ENCODE data around the gene HRK.

The HRK gene

GRCh38 chr12:116864371-116865160, 16.7 kb downstream of the HRK start:
- Histone ChIP-seq H3K27ac (ENCODE audit: low read depth, low read length) (no peak overlapping the region), H3K27me3 (ENCODE audit: control insufficient read depth, insufficient read depth, low read length) (no peaks in the 10 kb centered on the region), H3K4me3 (ENCODE audit: low read depth, low read length) (no peak overlapping the region), H3K9ac (ENCODE audit: low read length) (no peak overlapping the region), H3K9me3 (ENCODE audit: control insufficient read depth, insufficient read depth, low read depth, low read length) (no peaks in the 10 kb centered on the region), H3K36me3 (ENCODE audit: control insufficient read depth, insufficient read depth, low read length) (no peaks in the 10 kb centered on the region), H3K4me1 (ENCODE audit: control insufficient read depth, insufficient read depth, low read length) (no peaks in the 10 kb centered on the region)

GRCh38 chr12:116863275-116863767, 17.9 kb downstream of the HRK start:
- Histone ChIP-seq H3K4me1 (ENCODE audit: control insufficient read depth, insufficient read depth, low read length) (no peaks in the 10 kb centered on the region), H3K27ac (ENCODE audit: low read depth, low read length) (no peak overlapping the region), H3K9me3 (ENCODE audit: control insufficient read depth, insufficient read depth, low read depth, low read length) (no peaks in the 10 kb centered on the region), H3K9ac (ENCODE audit: low read length) (no peak overlapping the region), H3K36me3 (ENCODE audit: control insufficient read depth, insufficient read depth, low read length) (no peaks in the 10 kb centered on the region), H3K27me3 (ENCODE audit: control insufficient read depth, insufficient read depth, low read length) (no peaks in the 10 kb centered on the region), H3K4me3 (ENCODE audit: low read depth, low read length) (no peak overlapping the region)

- no peak overlapping the region for H3K27ac ChIP-seq (ENCODE audit: low read depth, low read length)
- no peak overlapping the region for H3K4me3 ChIP-seq (ENCODE audit: low read depth, low read length)
- H3K36me3 ChIP-seq (ENCODE audit: control insufficient read depth, insufficient read depth, low read length) = no peaks in the 10 kb centered on the region
- no peaks in the 10 kb centered on the region for H3K27me3 ChIP-seq (ENCODE audit: control insufficient read depth, insufficient read depth, low read length)
- H3K9ac ChIP-seq (ENCODE audit: low read length) = no peak overlapping the region
- H3K4me1 ChIP-seq (ENCODE audit: control insufficient read depth, insufficient read depth, low read length) = no peaks in the 10 kb centered on the region
- no peaks in the 10 kb centered on the region for H3K9me3 ChIP-seq (ENCODE audit: control insufficient read depth, insufficient read depth, low read depth, low read length)
These were observed 19.1 kb downstream of the HRK start for GRCh38 chr12:116862167-116862566.

- H3K27ac ChIP-seq (ENCODE audit: low read depth, low read length) = no peak overlapping the region
- no peaks in the 10 kb centered on the region for H3K4me1 ChIP-seq (ENCODE audit: control insufficient read depth, insufficient read depth, low read length)
- no peaks in the 10 kb centered on the region for H3K27me3 ChIP-seq (ENCODE audit: control insufficient read depth, insufficient read depth, low read length)
- no peaks in the 10 kb centered on the region for H3K9me3 ChIP-seq (ENCODE audit: control insufficient read depth, insufficient read depth, low read depth, low read length)
- H3K9ac ChIP-seq (ENCODE audit: low read length) = no peak overlapping the region
- H3K4me3 ChIP-seq (ENCODE audit: low read depth, low read length) = no peak overlapping the region
- H3K36me3 ChIP-seq (ENCODE audit: control insufficient read depth, insufficient read depth, low read length) = no peaks in the 10 kb centered on the region
These were observed 19.9 kb downstream of the HRK start for GRCh38 chr12:116861320-116861719.

GRCh38 chr12:116860263-116860662, 21.0 kb downstream of the HRK start:
- no peak overlapping the region for H3K4me3 ChIP-seq (ENCODE audit: low read depth, low read length)
- no peaks in the 10 kb centered on the region for H3K27me3 ChIP-seq (ENCODE audit: control insufficient read depth, insufficient read depth, low read length)
- H3K36me3 ChIP-seq (ENCODE audit: control insufficient read depth, insufficient read depth, low read length) = no peaks in the 10 kb centered on the region
- no peak overlapping the region for H3K27ac ChIP-seq (ENCODE audit: low read depth, low read length)
- no peak overlapping the region for H3K9ac ChIP-seq (ENCODE audit: low read length)
- H3K9me3 ChIP-seq (ENCODE audit: control insufficient read depth, insufficient read depth, low read depth, low read length) = no peaks in the 10 kb centered on the region
- no peaks in the 10 kb centered on the region for H3K4me1 ChIP-seq (ENCODE audit: control insufficient read depth, insufficient read depth, low read length)

DNA sequence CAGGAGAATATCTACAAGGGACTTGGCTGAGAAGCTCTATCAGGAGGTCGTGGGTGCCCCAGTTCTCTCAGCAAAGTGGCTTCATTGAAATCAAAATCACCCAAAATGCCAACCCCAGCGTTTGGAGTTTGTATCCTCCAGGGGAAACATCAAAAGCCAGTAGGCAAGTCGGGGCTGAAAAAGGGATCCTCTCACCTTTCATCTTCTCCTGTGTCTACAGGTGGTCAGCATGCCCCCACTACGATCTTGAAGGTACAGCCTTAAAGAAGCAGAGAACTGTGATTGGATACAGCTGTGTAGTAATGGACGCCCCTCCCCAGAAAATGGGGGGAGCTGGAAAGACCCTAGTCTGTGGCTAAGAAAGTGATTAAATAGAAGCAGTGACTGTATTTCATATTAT, 22.2 kb downstream of the HRK start:
- H3K36me3 ChIP-seq (ENCODE audit: control insufficient read depth, insufficient read depth, low read length) = no peaks in the 10 kb centered on the region
- H3K27me3 ChIP-seq (ENCODE audit: control insufficient read depth, insufficient read depth, low read length) = no peaks in the 10 kb centered on the region
- no peaks in the 10 kb centered on the region for H3K9me3 ChIP-seq (ENCODE audit: control insufficient read depth, insufficient read depth, low read depth, low read length)
- no peak overlapping the region for H3K27ac ChIP-seq (ENCODE audit: low read depth, low read length)
- no peak overlapping the region for H3K9ac ChIP-seq (ENCODE audit: low read length)
- H3K4me1 ChIP-seq (ENCODE audit: control insufficient read depth, insufficient read depth, low read length) = no peaks in the 10 kb centered on the region
- H3K4me3 ChIP-seq (ENCODE audit: low read depth, low read length) = no peak overlapping the region

DNA sequence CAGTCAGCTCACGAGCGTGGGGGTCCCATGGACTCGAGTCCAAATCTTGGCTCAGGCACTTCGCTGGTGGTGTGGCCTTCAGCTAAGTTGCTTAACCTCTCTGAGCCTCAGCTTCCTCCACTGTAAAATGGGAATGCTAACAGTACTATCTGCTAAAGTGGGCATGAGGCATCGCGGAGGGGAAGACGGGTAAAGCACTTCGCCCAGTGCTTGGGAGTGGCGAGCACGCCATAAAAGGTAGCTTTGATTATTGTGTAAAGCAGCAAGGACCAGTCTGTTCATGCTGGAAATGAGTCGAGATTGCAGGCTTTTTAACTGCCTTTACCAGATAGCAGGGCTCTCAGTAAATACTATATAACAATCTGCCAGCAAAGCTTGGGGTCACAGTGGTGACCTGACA, 24.5 kb downstream of the HRK start:
- Histone ChIP-seq H3K27ac (ENCODE audit: low read depth, low read length) (no peak overlapping the region), H3K9me3 (ENCODE audit: control insufficient read depth, insufficient read depth, low read depth, low read length) (no peaks in the 10 kb centered on the region), H3K36me3 (ENCODE audit: control insufficient read depth, insufficient read depth, low read length) (no peaks in the 10 kb centered on the region; the same call in 1 of the 2 replicates), H3K27me3 (ENCODE audit: control insufficient read depth, insufficient read depth, low read length) (no peaks in the 10 kb centered on the region), H3K4me3 (ENCODE audit: low read depth, low read length) (no peak overlapping the region), H3K4me1 (ENCODE audit: control insufficient read depth, insufficient read depth, low read length) (no peaks in the 10 kb centered on the region), H3K9ac (ENCODE audit: low read length) (no peak overlapping the region)

- H3K4me1 ChIP-seq (ENCODE audit: control insufficient read depth, insufficient read depth, low read length) = no peaks in the 10 kb centered on the region
- no peak overlapping the region for H3K27ac ChIP-seq (ENCODE audit: low read depth, low read length)
- H3K4me3 ChIP-seq (ENCODE audit: low read depth, low read length) = no peak overlapping the region
- H3K36me3 ChIP-seq (ENCODE audit: control insufficient read depth, insufficient read depth, low read length) = no peaks in the 10 kb centered on the region; the same call in 1 of the 2 replicates
- H3K27me3 ChIP-seq (ENCODE audit: control insufficient read depth, insufficient read depth, low read length) = no peaks in the 10 kb centered on the region
- H3K9ac ChIP-seq (ENCODE audit: low read length) = no peak overlapping the region
- no peaks in the 10 kb centered on the region for H3K9me3 ChIP-seq (ENCODE audit: control insufficient read depth, insufficient read depth, low read depth, low read length)
These were observed 25.3 kb downstream of the HRK start for GRCh38 chr12:116855744-116856470.

GRCh38 chr12:116853507-116853906, 27.7 kb downstream of the HRK start:
- Histone ChIP-seq H3K4me3 (ENCODE audit: low read depth, low read length) (no peak overlapping the region), H3K27me3 (ENCODE audit: control insufficient read depth, insufficient read depth, low read length) (no peaks in the 10 kb centered on the region), H3K9me3 (ENCODE audit: control insufficient read depth, insufficient read depth, low read depth, low read length) (no peaks in the 10 kb centered on the region), H3K4me1 (ENCODE audit: control insufficient read depth, insufficient read depth, low read length) (no peaks in the 10 kb centered on the region), H3K9ac (ENCODE audit: low read length) (no peak overlapping the region), H3K36me3 (ENCODE audit: control insufficient read depth, insufficient read depth, low read length) (peaks cover 7% of the 10 kb centered on the region), H3K27ac (ENCODE audit: low read depth, low read length) (no peak overlapping the region)

DNA sequence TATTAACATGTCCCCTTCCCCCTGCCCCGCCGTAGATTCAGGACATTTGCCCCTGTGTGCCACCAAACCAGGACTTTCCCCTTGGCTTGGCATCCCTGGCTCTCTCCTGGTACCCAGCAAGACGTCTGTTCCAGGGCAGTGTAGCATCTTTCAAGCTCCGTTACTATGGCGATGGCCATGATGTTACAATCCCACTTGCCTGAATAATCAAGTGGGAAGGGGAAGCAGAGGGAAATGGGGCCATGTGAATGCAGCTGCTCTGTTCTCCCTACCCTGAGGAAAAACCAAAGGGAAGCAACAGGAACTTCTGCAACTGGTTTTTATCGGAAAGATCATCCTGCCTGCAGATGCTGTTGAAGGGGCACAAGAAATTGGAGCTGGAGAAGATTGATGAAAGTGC, 28.9 kb downstream of the HRK start:
- no peaks in the 10 kb centered on the region for H3K4me1 ChIP-seq (ENCODE audit: control insufficient read depth, insufficient read depth, low read length)
- H3K36me3 ChIP-seq (ENCODE audit: control insufficient read depth, insufficient read depth, low read length) = peaks cover 7% of the 10 kb centered on the region
- no peak overlapping the region for H3K4me3 ChIP-seq (ENCODE audit: low read depth, low read length)
- H3K27me3 ChIP-seq (ENCODE audit: control insufficient read depth, insufficient read depth, low read length) = no peaks in the 10 kb centered on the region
- no peak overlapping the region for H3K27ac ChIP-seq (ENCODE audit: low read depth, low read length)
- no peak overlapping the region for H3K9ac ChIP-seq (ENCODE audit: low read length)
- no peaks in the 10 kb centered on the region for H3K9me3 ChIP-seq (ENCODE audit: control insufficient read depth, insufficient read depth, low read depth, low read length)

GRCh38 chr12:116849216-116849615, 32.0 kb downstream of the HRK start:
- H3K27me3 ChIP-seq (ENCODE audit: control insufficient read depth, insufficient read depth, low read length) = no peaks in the 10 kb centered on the region
- H3K9me3 ChIP-seq (ENCODE audit: control insufficient read depth, insufficient read depth, low read depth, low read length) = no peaks in the 10 kb centered on the region
- H3K4me3 ChIP-seq (ENCODE audit: low read depth, low read length) = no peak overlapping the region
- H3K36me3 ChIP-seq (ENCODE audit: control insufficient read depth, insufficient read depth, low read length) = peaks cover 9% of the 10 kb centered on the region
- no peak overlapping the region for H3K27ac ChIP-seq (ENCODE audit: low read depth, low read length)
- no peak overlapping the region for H3K9ac ChIP-seq (ENCODE audit: low read length)
- H3K4me1 ChIP-seq (ENCODE audit: control insufficient read depth, insufficient read depth, low read length) = no peaks in the 10 kb centered on the region

Data from HUES6 (cell line).